ENCODE results near the gene HNRNPF.

GRCh38 chr10:43402176-43402575 lies 6.8 kb downstream of the HNRNPF start:
- no peak for TF ChIP-seq POLR2AphosphoS5 (IDR thresholded peaks at IDR 0.05)
- TF ChIP-seq CTCF (IDR thresholded peaks at IDR 0.05), result no peak
- TF ChIP-seq EP300 (IDR thresholded peaks at IDR 0.05), result no peak
- TF ChIP-seq POLR2A (IDR thresholded peaks at IDR 0.05), result no peak
